CD4-positive, alpha-beta T cell (primary cell): ENCODE data around the gene C17orf67. TPM values are rescaled to one million over a fixed set of nuclear protein-coding genes. Genes with fewer than 3 reads are reported as not detected.

Source experiments
- ATAC-seq: fragments of 200-7000 bp; cut with Tn5 transposase; one replicate; pipeline ENCODE4 v1.10.0; 2022; ENCODE audit warnings: mild to moderate bottlenecking; ENCODE audit not compliant: poor library complexity
- CTCF ChIA-PET: fragments of 350-600 bp; sonication (Branson Sonifier 250); formaldehyde crosslinking; loops from one replicate; lab custom pipeline; 2021; ENCODE audit warnings: antibody characterized with exemption, inconsistent platforms; lab: Charles Lee
- POLR2A ChIA-PET: fragments of 350-600 bp; sonication (Branson Sonifier 250); formaldehyde crosslinking; loops from one replicate; lab custom pipeline; 2021; ENCODE audit warnings: antibody characterized with exemption, inconsistent platforms; lab: Charles Lee
- DNase-seq, 14 experiments: peaks; one replicate each; pipeline ENCODE4 v3.0.0-alpha.2; 2013 to 2020; ENCODE audit warnings: mixed read lengths in 2 of 14
- H3K27ac ChIP-seq, 2 donors: one replicate each; pipeline versions ENCODE4 v1.5.1 to v1.7.0; 2013; ENCODE audit warnings: low read length in 2 of 2, low read depth in 1 of 2, mild to moderate bottlenecking in 1 of 2
- H3K27me3 ChIP-seq, 2 experiments: 1 replicate in 1 of 2; 2 replicates in 1 of 2; pipeline versions ENCODE4 v1.6.1 to v1.7.0; 2013; ENCODE audit warnings: low read length in 2 of 2, control low read depth in 1 of 2, mild to moderate bottlenecking in 1 of 2, moderate library complexity in 1 of 2; ENCODE audit not compliant: insufficient read depth in 2 of 2, control insufficient read depth in 1 of 2
- H3K36me3 ChIP-seq: one replicate; pipeline ENCODE4 v1.6.1; 2013; ENCODE audit warnings: low read length, control low read depth; ENCODE audit not compliant: insufficient read depth
- H3K4me1 ChIP-seq: one replicate; pipeline ENCODE4 v1.6.1; 2013; ENCODE audit warnings: low read length, control low read depth; ENCODE audit not compliant: insufficient read depth
- H3K4me3 ChIP-seq: one replicate; pipeline ENCODE4 v1.5.1; 2013; ENCODE audit warnings: mild to moderate bottlenecking, low read length, moderate library complexity
- H3K9me3 ChIP-seq, 2 experiments: 1 replicate in 1 of 2; 2 replicates in 1 of 2; pipeline versions ENCODE4 v1.6.1 to v1.7.0; 2013; ENCODE audit warnings: low read length in 2 of 2, mild to moderate bottlenecking in 2 of 2, control low read depth in 1 of 2, moderate library complexity in 1 of 2; ENCODE audit not compliant: control insufficient read depth in 1 of 2, insufficient read depth in 1 of 2
- H3K27ac Mint-ChIP-seq: one replicate; pipeline ENCODE4 v1.8.0; 2020; ENCODE audit warnings: mixed read lengths
- H3K27me3 Mint-ChIP-seq: one replicate; pipeline ENCODE4 v1.8.0; 2021; ENCODE audit warnings: mixed read lengths
- H3K36me3 Mint-ChIP-seq: one replicate; pipeline ENCODE4 v1.8.0; 2021; ENCODE audit warnings: low read depth, mixed read lengths
- H3K4me1 Mint-ChIP-seq: one replicate; pipeline ENCODE4 v1.8.0; 2021; ENCODE audit warnings: low read depth, mixed read lengths
- H3K4me3 Mint-ChIP-seq: one replicate; pipeline ENCODE4 v1.8.0; 2020; ENCODE audit warnings: mild to moderate bottlenecking, mixed read lengths
- H3K9me3 Mint-ChIP-seq: one replicate; pipeline ENCODE4 v1.8.0; 2020; ENCODE audit warnings: mixed read lengths
- intact Hi-C, 2 experiments: fragments of 100-400 bp; cut with DNase I in 1 of 2; cut with micrococcal nuclease in 1 of 2; formaldehyde crosslinking; loops; one replicate each; pipeline versions ENCODE4 v1.15.1 to v1.9.0; 2023 to 2025; cut with DNase I, micrococcal nuclease
- total RNA-seq, 174 experiments: library from RNA in 2 of 174; stranded (reverse) in 2 of 174; gene quantifications; one replicate each; pipeline ENCODE4 v1.2.3 and lab custom pipeline; 2021 to 2026
- TF ChIP-seq, protein P1 (sequence below): fragments of 200-600 bp; IDR thresholded peaks from one replicate; pipeline ENCODE4 v1.8.0; 2022; ENCODE audit warnings: antibody characterized with exemption, mild to moderate bottlenecking

C17orf67 gene
- total RNA-seq, 2 experiments from 2014 or later: 4.3 to 4.8 TPM

DNA sequence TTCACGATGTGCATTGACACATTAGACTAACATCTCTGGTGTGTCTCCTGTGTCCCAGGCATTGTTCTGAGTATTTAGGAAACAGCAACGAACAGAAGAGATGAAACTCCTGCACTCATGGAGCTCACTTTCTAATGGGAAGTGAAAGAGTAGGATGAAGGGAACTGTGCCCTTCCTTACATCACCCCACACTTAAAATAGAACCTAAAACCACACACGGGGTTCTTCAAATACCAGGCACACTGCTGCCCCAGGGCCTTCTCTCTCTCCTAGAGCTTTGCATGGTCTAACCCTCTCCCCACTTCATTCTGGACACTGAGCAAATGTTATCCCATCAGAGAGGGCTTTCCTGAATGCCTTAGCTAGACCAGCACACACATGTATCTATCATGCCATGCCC is 46.4 kb upstream of the C17orf67 start:
- H3K9me3 Mint-ChIP-seq: no peaks in the 10 kb centered on the region
- H3K27me3 Mint-ChIP-seq: no peaks in the 10 kb centered on the region
- Histone ChIP-seq H3K4me3 (no peak overlapping the region), H3K27ac (no peak overlapping the region), H3K27me3 (no peaks in the 10 kb centered on the region), H3K9me3 (no peaks in the 10 kb centered on the region), H3K4me1 (no peaks in the 10 kb centered on the region), H3K36me3 (no peaks in the 10 kb centered on the region)
- TF ChIP-seq, protein P1, sequence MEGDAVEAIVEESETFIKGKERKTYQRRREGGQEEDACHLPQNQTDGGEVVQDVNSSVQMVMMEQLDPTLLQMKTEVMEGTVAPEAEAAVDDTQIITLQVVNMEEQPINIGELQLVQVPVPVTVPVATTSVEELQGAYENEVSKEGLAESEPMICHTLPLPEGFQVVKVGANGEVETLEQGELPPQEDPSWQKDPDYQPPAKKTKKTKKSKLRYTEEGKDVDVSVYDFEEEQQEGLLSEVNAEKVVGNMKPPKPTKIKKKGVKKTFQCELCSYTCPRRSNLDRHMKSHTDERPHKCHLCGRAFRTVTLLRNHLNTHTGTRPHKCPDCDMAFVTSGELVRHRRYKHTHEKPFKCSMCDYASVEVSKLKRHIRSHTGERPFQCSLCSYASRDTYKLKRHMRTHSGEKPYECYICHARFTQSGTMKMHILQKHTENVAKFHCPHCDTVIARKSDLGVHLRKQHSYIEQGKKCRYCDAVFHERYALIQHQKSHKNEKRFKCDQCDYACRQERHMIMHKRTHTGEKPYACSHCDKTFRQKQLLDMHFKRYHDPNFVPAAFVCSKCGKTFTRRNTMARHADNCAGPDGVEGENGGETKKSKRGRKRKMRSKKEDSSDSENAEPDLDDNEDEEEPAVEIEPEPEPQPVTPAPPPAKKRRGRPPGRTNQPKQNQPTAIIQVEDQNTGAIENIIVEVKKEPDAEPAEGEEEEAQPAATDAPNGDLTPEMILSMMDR: no peak
- intact Hi-C loops: no loop called here
- no peak overlapping the region for H3K27ac Mint-ChIP-seq
- CTCF ChIA-PET: no interaction called here
- H3K36me3 Mint-ChIP-seq: peaks cover 7% of the 10 kb centered on the region
- ATAC-seq (no peak), DNase-seq (no peak)
- no peaks in the 10 kb centered on the region for H3K4me1 Mint-ChIP-seq
- POLR2A ChIA-PET: interaction anchor here (0.9 kb wide), 1 partner anchor 11 kb away, joined by 3 read pairs; no protein-coding TSS in a partner anchor
- H3K4me3 Mint-ChIP-seq: no peak overlapping the region

DNA sequence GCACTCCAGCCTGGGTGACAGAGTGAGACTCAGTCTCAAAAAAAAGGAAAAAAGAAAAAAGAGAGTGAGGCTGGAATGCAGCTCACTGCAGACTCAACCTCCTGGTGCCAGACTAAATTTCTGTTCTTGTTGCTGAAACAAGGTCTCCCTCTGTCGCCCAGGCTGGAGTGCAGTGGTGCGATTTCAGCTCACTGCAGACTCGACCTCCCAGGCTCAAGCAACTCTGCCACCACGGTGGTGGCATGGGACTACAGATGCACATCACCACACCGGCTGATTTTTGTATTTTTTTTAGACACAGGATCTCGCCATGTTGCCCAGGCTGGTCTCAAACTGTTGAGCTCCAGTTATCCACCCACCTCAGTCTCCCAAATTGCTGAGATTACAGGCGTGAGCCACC is 45.6 kb upstream of the C17orf67 start:
- Histone ChIP-seq H3K27ac (no peak overlapping the region), H3K4me1 (no peaks in the 10 kb centered on the region), H3K4me3 (no peak overlapping the region), H3K27me3 (no peaks in the 10 kb centered on the region), H3K36me3 (no peaks in the 10 kb centered on the region), H3K9me3 (no peaks in the 10 kb centered on the region)
- ChIA-PET POLR2A (no interaction called here), CTCF (no interaction called here)
- peaks cover 6% of the 10 kb centered on the region for H3K27me3 Mint-ChIP-seq
- no peak for DNase-seq
- TF ChIP-seq, protein P1: no peak
- no peak for ATAC-seq
- H3K9me3 Mint-ChIP-seq: no peaks in the 10 kb centered on the region
- H3K4me1 Mint-ChIP-seq: no peaks in the 10 kb centered on the region
- no peaks in the 10 kb centered on the region for H3K36me3 Mint-ChIP-seq
- intact Hi-C loops: no loop called here
- no peak overlapping the region for H3K27ac Mint-ChIP-seq
- no peak overlapping the region for H3K4me3 Mint-ChIP-seq

DNA sequence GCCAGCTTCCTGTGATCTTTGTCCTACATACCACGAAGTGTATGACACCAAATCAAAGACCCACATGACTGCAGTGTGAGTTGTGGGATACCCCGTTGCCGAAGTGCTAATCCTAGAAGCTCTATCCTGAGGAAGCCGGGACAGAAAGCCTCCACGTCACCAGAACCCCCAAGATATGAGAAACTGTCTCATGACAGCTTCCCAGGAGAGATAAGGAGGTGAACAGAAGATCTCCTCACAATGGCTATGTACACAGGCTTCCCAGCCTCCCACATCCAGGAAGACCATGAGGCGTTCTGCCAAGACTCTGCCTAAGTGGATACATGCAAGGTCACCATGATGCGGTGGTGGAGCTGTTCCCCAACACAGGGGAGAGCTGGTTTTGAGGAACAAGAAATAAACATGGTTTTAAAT is 43.1 kb upstream of the C17orf67 start:
- no peak overlapping the region for H3K27ac ChIP-seq
- no peak overlapping the region for H3K4me3 Mint-ChIP-seq
- ATAC-seq: no peak
- H3K27me3 Mint-ChIP-seq: peaks cover 6% of the 10 kb centered on the region
- POLR2A ChIA-PET: interaction anchor here (0.7 kb wide), 1 partner anchor 12 kb away, joined by 3 read pairs; no protein-coding TSS in a partner anchor
- CTCF ChIA-PET: interaction anchor here (1.3 kb wide), 1 partner anchor 57 kb away, joined by 3 read pairs; no protein-coding TSS in a partner anchor
- no peak overlapping the region for H3K27ac Mint-ChIP-seq
- TF ChIP-seq, protein P1: no peak
- H3K36me3 ChIP-seq: no peaks in the 10 kb centered on the region
- H3K27me3 ChIP-seq: no peaks in the 10 kb centered on the region
- no peak overlapping the region for H3K4me3 ChIP-seq
- no peaks in the 10 kb centered on the region for H3K4me1 Mint-ChIP-seq
- DNase-seq: no peak
- no peaks in the 10 kb centered on the region for H3K9me3 Mint-ChIP-seq
- no peaks in the 10 kb centered on the region for H3K36me3 Mint-ChIP-seq
- no peaks in the 10 kb centered on the region for H3K9me3 ChIP-seq
- H3K4me1 ChIP-seq: no peaks in the 10 kb centered on the region
- intact Hi-C loops: no loop called here
